ENCODE measurements around the gene SRPK3.

Gene SRPK3

GRCh38 chrX:153789654-153790053, 8.8 kb downstream of the SRPK3 start:
- no peak for DNase-seq

- peak; percentile 70 for DNase-seq
Observed at GRCh38 chrX:153791104-153791852, 10.4 kb downstream of the SRPK3 start.

- DNase-seq = no peak
Observed at GRCh38 chrX:153792368-153792767, 11.5 kb downstream of the SRPK3 start.

GRCh38 chrX:153793291-153793690, 12.4 kb downstream of the SRPK3 start:
- DNase-seq = no peak

- DNase-seq = peak; percentile 96
Observed at GRCh38 chrX:153794018-153794896, 13.4 kb downstream of the SRPK3 start, which contains the start of the genes IDH3G and SSR4. IDH3G (minus strand) TSS chrX:153794375; CDS start chrX:153794326, 49 bp downstream. SSR4 (plus strand) TSS chrX:153794668; CDS start chrX:153794688, 20 bp downstream.

GRCh38 chrX:153794897-153795816, 14.3 kb downstream of the SRPK3 start:
- no peak for DNase-seq

GRCh38 chrX:153797415-153798015, 16.7 kb downstream of the SRPK3 start:
- DNase-seq = no peak

GRCh38 chrX:153799326-153799725, 18.5 kb downstream of the SRPK3 start:
- no peak for DNase-seq

GRCh38 chrX:153800177-153800722, 19.4 kb downstream of the SRPK3 start:
- no peak for DNase-seq

- DNase-seq = no peak
Observed at GRCh38 chrX:153800746-153801145, 19.9 kb downstream of the SRPK3 start.

- DNase-seq = no peak
Observed at GRCh38 chrX:153801669-153802068, 20.8 kb downstream of the SRPK3 start.

GRCh38 chrX:153802513-153803045, 21.7 kb downstream of the SRPK3 start:
- DNase-seq = no peak

- no peak for DNase-seq
Observed at GRCh38 chrX:153803211-153804099, 22.6 kb downstream of the SRPK3 start.

- no peak for DNase-seq
Observed at GRCh38 chrX:153804100-153804595, 23.3 kb downstream of the SRPK3 start.

- DNase-seq = no peak
Observed at GRCh38 chrX:153804621-153805020, 23.8 kb downstream of the SRPK3 start.

GRCh38 chrX:153805436-153805835, 24.6 kb downstream of the SRPK3 start:
- DNase-seq = no peak

GRCh38 chrX:153806999-153807575, 26.2 kb downstream of the SRPK3 start:
- DNase-seq = no peak

GRCh38 chrX:153807976-153808375, 27.1 kb downstream of the SRPK3 start:
- no peak for DNase-seq

- no peak for DNase-seq
Observed at GRCh38 chrX:153812220-153812619, 31.4 kb downstream of the SRPK3 start.

- DNase-seq = no peak
Observed at GRCh38 chrX:153813161-153813560, 32.3 kb downstream of the SRPK3 start.
